AG09309 (cell line): ENCODE data around the gene MLN.

Experiments used
- DNase-seq: peaks from one replicate; pipeline ENCODE4 v3.0.0-alpha.2; 2010; ENCODE audit warnings: low read depth
- H3K4me3 ChIP-seq: 2 replicates; pipeline ENCODE4 v1.5.1; 2011; ENCODE audit warnings: mild to moderate bottlenecking, low read depth, low read length, moderate library complexity; ENCODE audit not compliant: control insufficient read depth
- CTCF ChIP-seq: IDR thresholded peaks from 2 replicates; pipeline ENCODE4 v1.5.1; 2011; ENCODE audit warnings: mild to moderate bottlenecking, low read depth, low read length, inconsistent platforms; ENCODE audit not compliant: insufficient read depth, control insufficient read depth; ENCODE audit errors: missing control alignments

The MLN gene

GRCh38 chr6:33815854-33816253 is 12.1 kb upstream of the MLN start:
- no peak overlapping the region for H3K4me3 ChIP-seq
- no peak for TF ChIP-seq CTCF
- no peak for DNase-seq

DNA sequence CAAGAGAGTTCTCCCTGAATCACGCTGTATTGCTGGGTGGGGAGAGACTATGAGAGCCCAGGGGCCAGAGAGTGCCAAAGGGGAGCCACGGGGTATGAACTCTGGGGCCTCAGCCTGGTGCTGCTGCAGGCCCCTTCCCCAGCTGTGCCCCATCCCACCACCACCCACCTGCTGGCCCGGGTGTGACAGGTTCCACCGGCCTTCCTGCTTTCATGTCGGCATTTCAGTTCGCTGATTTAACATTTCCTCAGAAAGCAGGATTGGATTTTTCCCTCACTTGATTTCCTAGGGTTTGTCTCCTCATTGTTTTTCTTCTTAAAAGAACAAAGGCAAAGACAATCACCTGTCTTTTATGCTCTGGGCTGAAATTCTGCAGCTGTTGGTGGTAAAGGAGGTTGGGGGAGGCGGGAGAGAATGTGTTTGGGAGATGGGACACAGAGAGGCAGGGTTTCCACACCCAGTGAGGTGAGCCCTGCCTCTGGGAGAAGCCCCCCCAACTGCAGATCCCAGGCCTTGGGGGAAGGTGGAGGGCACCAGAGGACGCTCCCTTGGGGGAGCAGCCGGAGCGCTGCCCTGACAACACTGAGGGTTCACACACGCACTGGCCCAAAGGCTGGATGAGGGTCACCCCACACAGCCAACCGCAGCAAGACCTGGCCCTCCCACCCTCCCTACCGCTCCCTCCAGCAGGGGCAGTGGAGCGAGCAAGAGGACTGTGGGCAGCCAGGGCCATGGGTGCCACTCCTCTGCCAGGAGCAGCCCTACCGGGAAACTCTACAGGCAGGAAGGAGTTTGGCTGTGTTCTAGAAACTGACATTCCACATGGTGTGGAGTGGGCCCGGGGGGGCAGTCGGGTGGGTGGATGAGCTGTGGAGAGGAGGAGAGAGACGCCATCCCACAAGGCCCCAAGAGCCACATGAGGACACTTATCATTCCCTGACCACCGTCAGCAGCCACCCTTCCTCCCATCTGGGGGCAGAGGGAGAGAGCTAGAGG is 10.5 kb upstream of the MLN start:
- no peak overlapping the region for H3K4me3 ChIP-seq
- TF ChIP-seq CTCF: no peak
- no peak for DNase-seq

- no peak for DNase-seq
- no peak for TF ChIP-seq CTCF
- H3K4me3 ChIP-seq: no peak overlapping the region
Observed at GRCh38 chr6:33813246-33813904, 9.6 kb upstream of the MLN start.

GRCh38 chr6:33812669-33813068 is 8.9 kb upstream of the MLN start:
- TF ChIP-seq CTCF: peak; percentile 58
- H3K4me3 ChIP-seq: no peak overlapping the region
- DNase-seq: no peak

DNA sequence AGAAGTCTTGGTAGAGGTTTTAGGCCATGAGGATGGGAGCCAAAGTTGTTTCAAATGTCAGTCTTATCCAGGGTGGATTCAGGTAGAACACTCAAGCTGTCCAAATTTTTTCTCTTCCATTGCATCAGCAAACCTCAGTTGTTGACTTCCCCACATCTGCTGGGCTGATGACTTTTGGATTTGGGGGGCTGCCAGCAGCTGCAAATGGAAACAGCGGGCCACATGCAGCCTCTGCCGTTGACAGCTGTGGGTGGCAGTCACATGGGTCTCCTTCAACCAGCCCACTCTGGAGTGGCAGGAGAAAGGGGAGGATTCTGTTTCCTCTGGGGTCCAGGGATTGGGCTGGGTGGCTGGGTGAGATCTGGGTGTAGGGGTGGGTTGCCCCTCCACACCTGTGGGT is 5.8 kb upstream of the MLN start:
- TF ChIP-seq CTCF: no peak
- no peak overlapping the region for H3K4me3 ChIP-seq
- no peak for DNase-seq

GRCh38 chr6:33808641-33809180 is 4.9 kb upstream of the MLN start:
- H3K4me3 ChIP-seq: no peak overlapping the region
- TF ChIP-seq CTCF: no peak
- no peak for DNase-seq
